ENCODE data around the gene POMC. TPM values are rescaled to one million over a fixed set of nuclear protein-coding genes. Genes with fewer than 3 reads are reported as not detected.

Gene POMC
- polyA plus RNA-seq, 1 donor from 2014 or later: not detected

DNA sequence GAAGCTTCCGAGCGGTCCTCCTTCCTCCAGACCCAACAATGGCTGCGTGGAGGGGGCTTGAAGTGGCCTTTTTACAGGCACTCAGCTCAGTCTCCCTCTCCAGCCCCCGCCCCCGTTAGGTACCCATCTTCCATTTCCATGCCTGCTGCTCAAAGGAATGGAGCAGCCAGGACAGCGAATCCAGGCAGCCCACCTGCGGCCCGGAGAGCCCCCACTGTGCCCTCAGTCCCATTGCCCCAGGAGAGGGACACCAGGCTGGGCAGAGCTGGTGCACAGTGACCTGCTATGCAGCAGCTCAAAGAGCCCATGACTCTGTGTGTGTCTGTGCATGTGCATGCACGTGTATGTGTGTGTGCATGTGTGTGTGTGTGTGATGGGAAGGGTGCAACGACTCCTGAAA lies 10.6 kb upstream of the POMC start:
- no peak for TF ChIP-seq TAF1 (IDR thresholded peaks at IDR 0.05; ENCODE audit: low read depth)
- Histone ChIP-seq H3K9me3 (ENCODE audit: low read length) (no peaks in the 10 kb centered on the region), H2AFZ (ENCODE audit: low read depth, low read length) (no peak overlapping the region), H4K20me1 (ENCODE audit: insufficient read depth) (no peaks in the 10 kb centered on the region), H3K27ac (ENCODE audit: low read length) (no peak overlapping the region), H3F3A (ENCODE audit: insufficient read depth, low read length, poor library complexity, severe bottlenecking) (no peaks in the 10 kb centered on the region), H3K4me3 (ENCODE audit: low read length) (no peak overlapping the region), H3K27me3 (ENCODE audit: insufficient read depth, low read depth, low read length) (no peaks in the 10 kb centered on the region), H3K4me2 (ENCODE audit: low read length) (no peak overlapping the region), H3K9me2 (ENCODE audit: insufficient read depth, low read length) (no peaks in the 10 kb centered on the region), H3K36me3 (ENCODE audit: insufficient read depth, low read length) (no peaks in the 10 kb centered on the region), H3K79me2 (replicated peaks; ENCODE audit: insufficient read depth, low read length) (no peaks in the 10 kb centered on the region), H3K9ac (ENCODE audit: low read length) (no peak overlapping the region)

- Histone ChIP-seq H3K4me3 (ENCODE audit: low read length) (no peak overlapping the region), H3K27ac (ENCODE audit: low read length) (no peak overlapping the region), H3K36me3 (ENCODE audit: insufficient read depth, low read length) (no peaks in the 10 kb centered on the region), H3K27me3 (ENCODE audit: insufficient read depth, low read depth, low read length) (no peaks in the 10 kb centered on the region), H4K20me1 (ENCODE audit: insufficient read depth) (no peaks in the 10 kb centered on the region), H3K4me2 (ENCODE audit: low read length) (no peak overlapping the region), H3K9me3 (ENCODE audit: low read length) (no peaks in the 10 kb centered on the region), H2AFZ (ENCODE audit: low read depth, low read length) (no peak overlapping the region), H3K9ac (ENCODE audit: low read length) (no peak overlapping the region), H3F3A (ENCODE audit: insufficient read depth, low read length, poor library complexity, severe bottlenecking) (no peaks in the 10 kb centered on the region), H3K9me2 (ENCODE audit: insufficient read depth, low read length) (no peaks in the 10 kb centered on the region), H3K79me2 (replicated peaks; ENCODE audit: insufficient read depth, low read length) (no peaks in the 10 kb centered on the region)
- TF ChIP-seq CTCF (IDR thresholded peaks at IDR 0.05; ENCODE audit: poor library complexity, severe bottlenecking) (no peak), EP300 (conservative IDR thresholded peaks at IDR 0.05; ENCODE audit: poor library complexity, severe bottlenecking) (no peak), SMC3 (conservative IDR thresholded peaks at IDR 0.05; ENCODE audit: poor library complexity) (no peak), REST (IDR thresholded peaks at IDR 0.05; ENCODE audit: borderline replicate concordance) (no peak), POLR2AphosphoS5 (IDR thresholded peaks at IDR 0.05) (no peak), MXI1 (conservative IDR thresholded peaks at IDR 0.05; ENCODE audit: poor library complexity, severe bottlenecking) (no peak), RAD21 (conservative IDR thresholded peaks at IDR 0.05) (no peak), TAF1 (IDR thresholded peaks at IDR 0.05; ENCODE audit: low read depth) (no peak)
These were observed 8.8 kb upstream of the POMC start for GRCh38 chr2:25177211-25177611.

- H3K9me3 ChIP-seq (ENCODE audit: low read length): no peaks in the 10 kb centered on the region
- H3K27ac ChIP-seq (ENCODE audit: low read length): no peak overlapping the region
- no peaks in the 10 kb centered on the region for H3K9me2 ChIP-seq (ENCODE audit: insufficient read depth, low read length)
- no peak overlapping the region for H3K4me2 ChIP-seq (ENCODE audit: low read length)
- H3K9ac ChIP-seq (ENCODE audit: low read length): no peak overlapping the region
- H2AFZ ChIP-seq (ENCODE audit: low read depth, low read length): no peak overlapping the region
- TF ChIP-seq EZH2 (IDR thresholded peaks at IDR 0.05; ENCODE audit: borderline replicate concordance, insufficient read depth, low read length, poor library complexity, severe bottlenecking) (no peak), EP300 (conservative IDR thresholded peaks at IDR 0.05; ENCODE audit: poor library complexity, severe bottlenecking) (no peak), REST (IDR thresholded peaks at IDR 0.05; ENCODE audit: borderline replicate concordance) (no peak), TAF1 (IDR thresholded peaks at IDR 0.05; ENCODE audit: low read depth) (no peak), MXI1 (conservative IDR thresholded peaks at IDR 0.05; ENCODE audit: poor library complexity, severe bottlenecking) (no peak), CTCF (IDR thresholded peaks at IDR 0.05; ENCODE audit: poor library complexity, severe bottlenecking) (no peak), POLR2AphosphoS5 (IDR thresholded peaks at IDR 0.05) (no peak), SMC3 (conservative IDR thresholded peaks at IDR 0.05; ENCODE audit: poor library complexity) (no peak), RAD21 (conservative IDR thresholded peaks at IDR 0.05) (no peak)
- H3K27me3 ChIP-seq (ENCODE audit: insufficient read depth, low read depth, low read length): no peaks in the 10 kb centered on the region
- no peaks in the 10 kb centered on the region for H3K79me2 ChIP-seq (replicated peaks; ENCODE audit: insufficient read depth, low read length)
- H3K4me3 ChIP-seq (ENCODE audit: low read length): no peak overlapping the region
- no peaks in the 10 kb centered on the region for H3K36me3 ChIP-seq (ENCODE audit: insufficient read depth, low read length)
- no peaks in the 10 kb centered on the region for H3F3A ChIP-seq (ENCODE audit: insufficient read depth, low read length, poor library complexity, severe bottlenecking)
- no peaks in the 10 kb centered on the region for H4K20me1 ChIP-seq (ENCODE audit: insufficient read depth)
These were observed 8.3 kb upstream of the POMC start for GRCh38 chr2:25176541-25177181.

Data from neural cell (in vitro differentiated cells).